HL-60 (cell line): ENCODE measurements around the gene VPS51.
A peak's percentile ranks its signal among the peaks of the same experiment; 100 is the strongest.

Experiments used
- DNase-seq, 2 experiments: peaks; one replicate each; pipeline ENCODE4 v3.0.0-alpha.2; 2010 to 2020; ENCODE audit warnings: low read depth in 1 of 2, low spot score in 1 of 2
- H3K27ac ChIP-seq: fragments of 250-450 bp; sonication (Bioruptor Pico); replicated peaks from 2 replicates; pipeline ENCODE4 v1.5.1; 2020; ENCODE audit warnings: mild to moderate bottlenecking, moderate library complexity
- H3K27me3 ChIP-seq: fragments of 250-450 bp; sonication (Bioruptor Pico); 2 replicates; pipeline ENCODE4 v1.5.1; 2021; ENCODE audit warnings: mild to moderate bottlenecking, moderate library complexity; ENCODE audit not compliant: insufficient read depth, poor library complexity, severe bottlenecking
- H3K4me3 ChIP-seq: replicated peaks from 2 replicates; pipeline ENCODE4 v1.5.1; 2011; ENCODE audit warnings: mild to moderate bottlenecking, control low read depth, low read length; ENCODE audit not compliant: insufficient read depth
- CTCF ChIP-seq: IDR thresholded peaks from one replicate; pipeline ENCODE4 v1.5.1; 2011; ENCODE audit warnings: low read length, control low read depth, inconsistent platforms; ENCODE audit not compliant: insufficient read depth
- GABPA ChIP-seq: IDR thresholded peaks from 2 replicates; pipeline ENCODE4 v1.6.1; 2012; ENCODE audit warnings: low read depth
- POLR2AphosphoS5 ChIP-seq: IDR thresholded peaks from 2 replicates; pipeline ENCODE4 v1.6.1; 2012; ENCODE audit warnings: low read depth
- SPI1 ChIP-seq: IDR thresholded peaks from 2 replicates; pipeline ENCODE4 v1.6.1; 2012; ENCODE audit warnings: low read depth, mild to moderate bottlenecking, borderline replicate concordance
- TF ChIP-seq, protein P1 (sequence below): IDR thresholded peaks from 2 replicates; pipeline ENCODE4 v1.6.1; 2012; ENCODE audit warnings: low read depth; ENCODE audit not compliant: insufficient replicate concordance

Gene VPS51

DNA sequence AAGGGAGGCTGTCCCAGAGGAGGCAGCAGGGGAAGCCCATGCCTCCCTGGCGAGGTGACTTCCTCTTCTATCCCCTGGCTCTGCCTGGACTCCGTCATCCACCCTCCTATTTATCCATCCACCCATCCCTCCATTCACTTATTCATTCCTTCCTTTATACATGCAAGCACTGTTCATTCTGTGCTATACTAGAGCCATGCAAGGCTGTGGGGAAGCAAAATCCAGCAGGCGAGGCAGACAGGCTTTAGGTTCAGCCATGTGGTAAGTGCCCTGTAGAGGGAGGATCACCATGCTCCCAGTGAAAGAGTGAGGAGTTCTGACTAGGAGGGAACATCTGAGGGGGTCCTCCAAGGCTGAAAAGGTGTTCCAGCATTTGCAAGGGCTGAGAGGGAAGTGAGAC, 36.5 kb upstream of the VPS51 start:
- Histone ChIP-seq H3K27ac (no peak overlapping the region), H3K4me3 (no peak overlapping the region), H3K27me3 (no peaks in the 10 kb centered on the region)
- TF ChIP-seq SPI1 (peak; percentile 37; the same call in 1 of the 2 replicates), GABPA (no peak), POLR2AphosphoS5 (no peak), CTCF (no peak)
- DNase-seq, result no peak

DNA sequence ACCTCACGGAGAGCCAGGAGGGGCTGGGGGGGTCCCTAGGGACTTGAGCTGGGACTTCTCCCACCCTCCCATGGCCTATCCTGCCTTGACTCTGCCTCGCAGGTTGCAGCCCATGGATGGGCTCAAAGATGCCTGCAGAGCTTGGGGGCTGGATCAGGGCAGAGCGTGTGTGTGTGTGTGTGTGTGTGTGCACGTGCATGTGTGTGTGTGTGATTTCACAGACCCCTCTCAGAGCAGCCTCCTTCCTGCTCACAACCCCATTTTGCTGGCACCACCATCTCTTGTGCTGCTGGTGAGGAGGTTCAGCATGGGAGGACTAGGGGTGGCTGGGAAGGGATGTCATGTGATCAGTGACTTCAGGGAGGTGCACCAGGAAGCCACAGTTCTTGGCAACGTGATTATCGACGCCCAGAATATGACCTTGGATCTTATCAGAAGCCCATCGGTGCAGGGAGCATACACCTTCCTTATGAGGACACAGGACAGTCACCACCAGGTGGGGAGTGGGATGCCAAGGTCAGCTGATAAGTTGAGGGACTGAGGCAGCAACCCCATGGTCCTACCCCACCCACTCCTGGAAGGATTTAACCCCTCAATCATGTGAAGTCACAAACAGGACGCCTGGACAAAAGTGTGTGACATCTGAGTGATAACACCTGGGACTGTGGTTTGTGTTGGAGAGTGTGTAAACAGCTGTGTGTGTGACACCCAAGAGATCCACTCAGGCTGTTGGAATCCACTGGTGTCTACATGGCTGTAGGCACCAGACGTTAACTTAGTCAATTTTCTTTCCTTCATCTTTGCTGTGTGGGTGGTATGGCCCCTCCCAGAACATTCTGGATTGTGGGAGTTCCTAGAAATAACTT, 35.8 kb upstream of the VPS51 start:
- no peak for DNase-seq
- H3K27me3 ChIP-seq, result no peaks in the 10 kb centered on the region
- H3K27ac ChIP-seq, result no peak overlapping the region
- no peak overlapping the region for H3K4me3 ChIP-seq
- TF ChIP-seq, protein P1, sequence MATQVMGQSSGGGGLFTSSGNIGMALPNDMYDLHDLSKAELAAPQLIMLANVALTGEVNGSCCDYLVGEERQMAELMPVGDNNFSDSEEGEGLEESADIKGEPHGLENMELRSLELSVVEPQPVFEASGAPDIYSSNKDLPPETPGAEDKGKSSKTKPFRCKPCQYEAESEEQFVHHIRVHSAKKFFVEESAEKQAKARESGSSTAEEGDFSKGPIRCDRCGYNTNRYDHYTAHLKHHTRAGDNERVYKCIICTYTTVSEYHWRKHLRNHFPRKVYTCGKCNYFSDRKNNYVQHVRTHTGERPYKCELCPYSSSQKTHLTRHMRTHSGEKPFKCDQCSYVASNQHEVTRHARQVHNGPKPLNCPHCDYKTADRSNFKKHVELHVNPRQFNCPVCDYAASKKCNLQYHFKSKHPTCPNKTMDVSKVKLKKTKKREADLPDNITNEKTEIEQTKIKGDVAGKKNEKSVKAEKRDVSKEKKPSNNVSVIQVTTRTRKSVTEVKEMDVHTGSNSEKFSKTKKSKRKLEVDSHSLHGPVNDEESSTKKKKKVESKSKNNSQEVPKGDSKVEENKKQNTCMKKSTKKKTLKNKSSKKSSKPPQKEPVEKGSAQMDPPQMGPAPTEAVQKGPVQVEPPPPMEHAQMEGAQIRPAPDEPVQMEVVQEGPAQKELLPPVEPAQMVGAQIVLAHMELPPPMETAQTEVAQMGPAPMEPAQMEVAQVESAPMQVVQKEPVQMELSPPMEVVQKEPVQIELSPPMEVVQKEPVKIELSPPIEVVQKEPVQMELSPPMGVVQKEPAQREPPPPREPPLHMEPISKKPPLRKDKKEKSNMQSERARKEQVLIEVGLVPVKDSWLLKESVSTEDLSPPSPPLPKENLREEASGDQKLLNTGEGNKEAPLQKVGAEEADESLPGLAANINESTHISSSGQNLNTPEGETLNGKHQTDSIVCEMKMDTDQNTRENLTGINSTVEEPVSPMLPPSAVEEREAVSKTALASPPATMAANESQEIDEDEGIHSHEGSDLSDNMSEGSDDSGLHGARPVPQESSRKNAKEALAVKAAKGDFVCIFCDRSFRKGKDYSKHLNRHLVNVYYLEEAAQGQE, result no peak
- no peak for TF ChIP-seq CTCF
- TF ChIP-seq POLR2AphosphoS5, result no peak
- no peak for TF ChIP-seq SPI1
- no peak for TF ChIP-seq GABPA

DNA sequence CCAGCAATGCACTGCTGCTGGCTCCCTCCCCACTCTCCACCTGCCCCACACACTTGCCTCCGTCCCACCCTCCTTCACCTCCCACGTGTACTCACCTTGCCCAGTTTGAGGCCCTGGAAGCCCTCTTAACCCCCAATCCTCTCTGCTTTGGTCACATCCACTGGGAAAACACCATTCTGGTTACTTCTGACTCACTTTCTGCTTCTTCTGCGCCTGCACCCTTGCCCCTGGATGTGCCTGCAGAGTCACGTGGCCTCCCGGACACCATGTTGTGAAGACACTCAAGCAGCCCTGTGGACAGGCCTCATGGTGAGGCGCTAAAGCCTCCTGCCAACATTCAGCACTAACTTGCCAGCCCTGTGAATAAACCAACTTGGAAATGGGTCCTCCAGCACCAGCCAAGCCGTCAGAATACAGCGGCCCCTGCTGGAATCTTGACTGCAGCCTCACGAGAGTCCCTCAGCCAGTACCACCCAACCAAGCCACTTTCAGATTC, 35.1 kb upstream of the VPS51 start:
- TF ChIP-seq CTCF, result no peak
- TF ChIP-seq, protein P1, result no peak
- TF ChIP-seq GABPA, result no peak
- no peak for TF ChIP-seq SPI1
- DNase-seq, result no peak
- H3K27ac ChIP-seq, result no peak overlapping the region
- no peaks in the 10 kb centered on the region for H3K27me3 ChIP-seq
- H3K4me3 ChIP-seq, result no peak overlapping the region
